PC-3 (cell line): ENCODE data around the gene PRKACA.

Experiments used
- CTCF ChIP-seq: fragments of 300-600 bp; sonication (generic); conservative IDR thresholded peaks from 2 replicates; pipeline ENCODE4 v1.5.1; 2017; ENCODE audit warnings: antibody characterized with exemption, low read depth, mild to moderate bottlenecking, low read length
- EZH2 ChIP-seq: fragments of 300-600 bp; sonication (generic); IDR thresholded peaks from one replicate; pipeline ENCODE4 v1.6.1; 2017; ENCODE audit warnings: antibody characterized with exemption, mild to moderate bottlenecking, low read length; ENCODE audit not compliant: unreplicated experiment

- TF ChIP-seq CTCF (peak; percentile 94), EZH2 (no peak)
Measured at GRCh38 chr19:14059093-14059480, 58.5 kb downstream of the PRKACA start.
